NCI-H510A (cell line): ENCODE data around the gene BCAS3.

Experiments used
- DNase-seq: peaks from one replicate; lab custom pipeline; 2025; lab: John Stamatoyannopoulos, UW

The BCAS3 gene

DNA sequence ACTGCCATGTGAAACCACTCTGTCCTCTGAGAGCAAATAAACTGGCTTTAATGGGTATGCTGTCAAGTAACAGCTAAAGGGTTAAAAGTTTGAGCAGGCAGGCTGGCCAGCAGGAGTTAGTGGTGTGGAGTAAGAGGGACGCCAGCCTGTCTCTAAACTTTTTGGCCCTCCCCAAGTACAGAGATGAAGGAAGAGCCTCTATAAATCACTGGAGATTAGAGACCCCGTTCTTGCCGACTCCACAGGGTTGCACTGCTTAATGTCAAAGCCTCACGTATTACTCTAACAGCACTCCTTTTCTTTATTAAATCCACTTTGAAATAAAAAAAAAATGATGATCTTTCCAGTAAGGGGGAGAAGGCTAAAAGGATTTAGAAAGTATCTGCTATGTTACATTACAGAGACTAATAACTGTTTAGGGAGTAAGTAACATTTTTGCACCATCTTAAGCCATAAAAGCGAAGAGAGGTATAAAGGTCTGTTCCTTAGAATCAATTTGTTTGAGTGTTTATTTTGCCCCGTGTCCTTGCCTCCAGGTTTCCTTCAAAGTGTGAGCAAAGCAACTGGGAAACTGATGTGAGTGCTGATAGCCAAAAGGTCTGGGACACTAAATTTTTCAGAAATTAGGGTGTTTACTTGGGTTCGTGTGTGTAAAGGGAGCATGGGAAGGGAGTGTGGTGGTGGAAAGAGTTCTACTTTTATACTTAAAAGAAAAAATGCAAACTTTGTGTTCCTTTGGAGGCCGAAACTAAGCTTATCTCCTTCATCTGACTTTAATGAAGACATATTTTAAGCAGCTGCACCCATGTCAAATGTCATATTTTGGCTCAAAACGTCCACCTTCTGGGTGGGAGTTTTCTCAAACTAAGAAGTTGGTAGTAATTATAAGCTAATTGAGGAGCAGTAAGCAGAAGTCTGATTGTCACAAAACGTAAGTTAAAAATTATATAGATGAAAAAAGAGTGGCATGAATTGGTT lies 612.0 kb downstream of the BCAS3 start:
- no peak for DNase-seq

DNA sequence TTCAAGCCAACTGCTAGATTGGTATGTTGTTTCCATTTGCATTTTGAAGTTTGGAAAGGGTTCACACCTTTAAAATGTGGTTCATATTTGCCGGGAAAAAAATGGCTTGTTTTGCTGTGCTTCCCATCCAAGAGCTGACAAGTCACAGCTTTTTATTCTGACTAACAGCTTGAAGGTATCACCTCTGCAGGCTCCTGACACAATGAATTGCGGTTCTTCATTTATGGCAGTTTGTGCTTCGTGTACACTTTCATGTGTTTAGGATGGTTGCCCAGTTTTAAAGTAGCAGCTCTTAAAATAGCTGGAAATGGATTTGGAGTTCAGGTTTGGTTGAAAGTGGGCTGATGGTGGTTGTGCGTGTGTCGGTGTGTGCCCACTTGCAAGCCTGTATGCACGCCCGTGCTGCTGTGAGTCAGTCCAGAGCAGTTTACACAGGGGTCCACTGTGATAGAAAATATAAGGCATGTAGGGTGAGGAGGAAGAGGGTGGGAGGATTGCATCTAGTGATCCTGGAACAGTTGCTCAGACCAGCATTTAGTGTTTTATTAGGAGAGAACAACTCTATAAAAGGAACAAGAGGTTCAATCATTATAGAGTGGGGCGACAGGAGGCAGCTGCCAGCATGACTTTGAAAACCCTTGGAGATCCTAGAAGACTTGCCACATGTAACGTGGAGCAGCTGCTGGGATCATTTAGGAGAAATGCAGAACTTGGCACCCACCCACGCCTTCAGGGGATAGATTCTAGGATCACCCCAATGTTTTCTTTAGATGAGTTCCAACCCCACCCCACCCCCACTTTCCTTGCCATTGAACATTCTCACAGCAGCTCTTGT lies 614.0 kb downstream of the BCAS3 start:
- DNase-seq, result no peak

DNA sequence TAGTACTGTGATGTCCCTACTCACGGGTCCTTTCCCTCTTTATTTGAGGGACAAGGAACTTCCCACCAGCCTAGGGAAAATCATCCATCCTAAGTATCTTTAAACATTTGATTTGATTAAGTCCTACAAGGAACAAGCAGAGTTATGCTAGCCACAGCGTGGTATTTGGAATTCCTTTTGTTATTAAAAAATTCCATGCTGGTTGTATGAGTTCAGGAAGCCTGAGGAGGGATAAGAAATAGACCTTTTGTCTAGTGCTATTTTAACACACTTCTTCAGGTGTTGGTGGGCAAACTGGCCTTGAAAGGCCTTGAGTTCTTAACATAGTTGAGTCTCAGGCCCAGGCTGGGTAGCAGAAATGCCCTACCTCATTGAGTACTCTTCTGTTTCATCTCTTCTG lies 616.6 kb downstream of the BCAS3 start:
- no peak for DNase-seq

DNA sequence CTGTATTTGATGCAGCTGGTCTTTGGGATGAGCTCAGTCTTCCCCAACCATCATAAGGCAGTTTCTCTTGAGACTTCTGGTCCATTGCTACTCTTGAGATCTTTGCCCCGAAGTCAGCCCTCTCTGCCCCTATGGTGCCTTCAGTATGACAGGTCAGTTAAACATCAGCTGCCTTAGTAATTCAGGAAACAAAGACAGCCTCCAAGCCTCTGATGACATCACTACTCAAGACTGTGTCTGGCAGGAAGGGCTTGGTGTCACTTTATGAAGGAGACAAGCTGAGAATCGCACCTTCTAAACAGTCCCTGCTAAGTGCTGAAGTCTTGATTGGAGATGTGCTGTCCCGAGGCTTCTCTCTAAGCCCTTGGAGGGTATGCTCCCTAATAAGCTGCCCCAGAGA lies 617.1 kb downstream of the BCAS3 start:
- no peak for DNase-seq

DNA sequence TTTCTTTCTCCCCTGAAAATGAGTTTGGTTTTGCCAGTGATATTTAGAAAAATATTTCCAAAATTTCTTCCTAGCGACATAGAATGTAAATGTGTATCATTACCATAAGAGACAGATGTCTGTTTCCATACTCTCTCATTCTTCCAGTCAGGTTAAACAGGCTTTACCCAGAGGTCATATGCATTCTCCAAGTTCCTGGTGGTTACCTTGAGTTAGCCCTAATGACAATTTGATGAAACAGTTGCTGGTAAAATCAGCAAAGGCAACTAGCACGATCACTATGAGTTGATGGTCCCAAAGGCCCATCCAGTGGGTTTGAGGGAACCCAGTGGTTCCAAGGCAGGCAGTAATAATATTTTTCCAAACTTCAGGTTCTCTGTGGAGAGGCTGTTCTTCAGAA lies 618.4 kb downstream of the BCAS3 start:
- no peak for DNase-seq

GRCh38 chr17:61299517-61300513 lies 622.2 kb downstream of the BCAS3 start:
- no peak for DNase-seq

DNA sequence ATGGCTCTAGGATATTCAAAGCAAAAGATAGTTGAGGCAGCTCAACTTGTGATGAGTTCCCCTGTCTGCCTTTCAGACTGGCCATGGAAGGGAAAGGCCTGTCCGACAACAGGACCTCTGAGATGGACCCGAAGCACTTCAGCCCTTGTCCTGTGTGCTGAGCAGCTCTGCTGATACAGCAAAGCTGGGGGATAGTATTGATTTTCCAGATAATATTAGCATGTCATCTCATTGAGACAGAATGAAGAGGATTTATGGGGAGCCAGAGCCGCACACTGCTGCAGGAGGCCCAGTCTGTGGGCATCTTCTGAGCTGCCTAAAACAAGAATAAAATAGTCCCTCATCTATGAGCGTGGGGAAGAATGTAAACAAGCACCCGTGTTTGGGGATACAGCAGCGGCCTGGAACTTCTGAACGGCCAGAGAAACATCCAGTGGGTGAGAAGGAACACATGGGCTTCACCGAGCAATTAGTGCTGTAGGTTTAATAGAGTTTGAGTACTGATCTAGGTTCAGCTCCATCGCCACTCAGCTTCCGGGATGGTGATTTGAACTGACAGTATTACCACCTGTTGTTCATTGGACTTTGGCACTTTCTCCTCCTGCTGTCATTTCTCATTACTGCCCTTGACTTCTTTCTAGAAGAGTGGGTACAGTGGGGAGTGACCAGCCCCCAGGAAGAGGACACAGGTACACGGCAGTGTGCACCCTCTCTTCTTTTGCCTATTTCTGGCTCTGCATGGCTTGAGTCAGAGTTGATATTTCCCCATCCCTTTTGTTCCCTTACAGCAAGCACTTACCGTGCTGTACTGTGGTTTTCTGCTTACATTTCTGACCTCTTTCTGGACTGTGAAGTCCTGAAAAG lies 625.5 kb downstream of the BCAS3 start:
- DNase-seq, result no peak

DNA sequence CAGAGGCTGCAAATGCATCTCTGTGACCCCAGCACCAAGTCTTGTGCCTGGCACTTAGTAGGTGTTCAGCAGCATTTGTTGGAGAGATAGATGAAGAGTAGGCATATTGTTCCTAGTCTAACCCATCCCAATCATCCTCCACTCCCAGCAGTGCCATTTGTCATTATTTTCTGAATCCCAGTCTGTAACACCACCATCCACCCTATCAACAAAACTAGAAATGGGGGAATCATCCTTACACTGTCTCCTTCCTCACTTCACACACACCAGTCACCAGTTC lies 626.1 kb downstream of the BCAS3 start:
- DNase-seq, result no peak

DNA sequence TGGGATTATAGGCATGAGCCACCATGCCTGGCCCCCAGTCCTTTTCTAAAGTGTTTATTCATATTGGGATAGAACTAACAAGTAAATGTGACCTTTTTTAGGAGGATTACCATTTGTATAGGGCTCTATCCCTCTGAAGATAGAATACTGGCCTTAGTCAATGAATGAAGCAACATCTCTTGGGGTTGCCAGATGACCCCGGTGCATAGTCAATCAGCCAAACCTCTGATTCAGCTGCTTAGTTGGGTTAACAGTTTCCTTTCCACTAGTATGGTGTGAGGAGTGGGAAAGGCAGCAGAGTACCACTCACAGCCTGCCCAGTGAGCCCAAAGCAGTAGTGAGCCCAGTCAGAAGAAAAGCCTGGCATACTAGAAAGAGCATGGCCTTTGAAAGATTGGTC lies 627.4 kb downstream of the BCAS3 start:
- no peak for DNase-seq

DNA sequence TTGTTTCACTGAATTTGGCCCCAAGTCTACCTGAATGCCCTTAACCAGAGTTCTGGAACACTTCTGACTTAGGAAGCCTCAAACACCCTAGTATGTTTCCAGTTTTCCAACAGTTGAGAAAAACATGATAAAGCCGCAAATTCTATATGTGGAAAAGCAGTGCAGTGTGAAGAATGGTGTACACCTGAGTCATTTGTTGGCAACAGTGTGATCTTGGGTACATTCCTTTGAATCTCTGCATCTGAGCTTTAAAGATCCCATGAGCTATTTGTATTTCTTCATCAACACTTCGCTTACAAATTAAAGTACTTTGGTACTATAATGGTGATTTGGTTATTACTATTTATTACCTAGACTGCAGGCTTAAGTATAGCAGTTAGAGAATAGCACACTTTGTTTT lies 628.4 kb downstream of the BCAS3 start:
- DNase-seq, result no peak

GRCh38 chr17:61307905-61308886 lies 630.5 kb downstream of the BCAS3 start:
- DNase-seq, result no peak

- no peak for DNase-seq
Measured at GRCh38 chr17:61309362-61310256, 632.0 kb downstream of the BCAS3 start.

DNA sequence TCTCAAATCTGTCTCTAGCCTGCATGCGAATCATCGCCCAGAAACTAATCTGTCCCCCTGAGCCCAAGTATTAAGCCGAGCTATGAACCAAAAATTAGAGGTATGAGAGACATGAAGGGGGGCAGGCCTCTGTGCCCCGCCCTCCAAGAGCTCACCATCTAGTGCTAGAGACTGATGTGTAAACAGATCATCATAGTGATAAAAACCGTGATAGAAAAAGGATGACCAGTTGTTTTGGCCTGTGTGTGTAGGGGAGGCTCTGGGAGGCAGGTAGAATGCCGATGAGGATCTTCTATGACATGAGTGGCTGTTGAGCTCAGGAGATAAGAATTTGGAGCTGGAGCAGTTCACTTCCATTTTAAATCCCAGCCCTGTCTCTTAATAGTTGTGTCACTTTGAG lies 632.9 kb downstream of the BCAS3 start:
- DNase-seq, result no peak

DNA sequence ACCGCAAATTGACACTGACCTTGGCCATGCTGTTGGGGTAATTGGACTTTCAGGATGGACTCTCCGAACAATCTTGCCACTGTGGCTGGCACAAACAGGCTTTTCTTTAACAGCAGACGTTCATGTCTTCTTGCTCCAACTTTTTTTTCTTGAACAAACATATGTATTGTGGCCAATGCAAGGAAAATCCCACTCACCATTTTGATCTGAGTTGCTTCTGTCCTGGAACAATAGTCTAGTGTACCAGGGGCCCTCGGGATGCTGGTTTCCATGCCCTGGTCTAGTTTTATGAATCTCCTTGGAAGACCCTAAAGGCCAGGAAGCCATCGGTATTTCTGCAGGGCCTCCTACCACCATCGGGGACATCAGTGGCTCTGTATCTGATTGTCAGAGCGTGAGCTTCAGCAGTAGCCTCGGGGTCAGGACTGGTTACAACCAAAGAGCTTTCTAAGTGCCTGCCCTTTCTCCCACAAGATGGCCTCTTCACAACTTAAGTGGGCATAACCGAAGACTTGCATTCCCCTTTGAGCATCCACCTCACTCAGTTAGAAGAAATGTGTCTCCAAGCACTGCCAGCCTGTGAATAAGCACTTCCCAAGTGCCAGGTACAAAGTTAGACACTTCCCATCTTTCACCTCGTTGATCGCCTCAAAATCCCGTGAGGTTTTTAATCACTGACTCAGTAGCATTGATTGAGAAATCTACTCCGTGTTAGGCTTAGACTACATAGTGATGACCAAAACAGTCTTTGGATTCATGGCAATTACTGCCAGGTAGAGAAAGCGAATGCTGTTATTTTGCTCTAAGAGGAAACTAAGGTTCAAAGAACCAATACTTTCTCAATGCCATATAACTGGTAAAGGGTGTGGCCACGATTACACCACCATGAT lies 635.0 kb downstream of the BCAS3 start:
- no peak for DNase-seq

DNA sequence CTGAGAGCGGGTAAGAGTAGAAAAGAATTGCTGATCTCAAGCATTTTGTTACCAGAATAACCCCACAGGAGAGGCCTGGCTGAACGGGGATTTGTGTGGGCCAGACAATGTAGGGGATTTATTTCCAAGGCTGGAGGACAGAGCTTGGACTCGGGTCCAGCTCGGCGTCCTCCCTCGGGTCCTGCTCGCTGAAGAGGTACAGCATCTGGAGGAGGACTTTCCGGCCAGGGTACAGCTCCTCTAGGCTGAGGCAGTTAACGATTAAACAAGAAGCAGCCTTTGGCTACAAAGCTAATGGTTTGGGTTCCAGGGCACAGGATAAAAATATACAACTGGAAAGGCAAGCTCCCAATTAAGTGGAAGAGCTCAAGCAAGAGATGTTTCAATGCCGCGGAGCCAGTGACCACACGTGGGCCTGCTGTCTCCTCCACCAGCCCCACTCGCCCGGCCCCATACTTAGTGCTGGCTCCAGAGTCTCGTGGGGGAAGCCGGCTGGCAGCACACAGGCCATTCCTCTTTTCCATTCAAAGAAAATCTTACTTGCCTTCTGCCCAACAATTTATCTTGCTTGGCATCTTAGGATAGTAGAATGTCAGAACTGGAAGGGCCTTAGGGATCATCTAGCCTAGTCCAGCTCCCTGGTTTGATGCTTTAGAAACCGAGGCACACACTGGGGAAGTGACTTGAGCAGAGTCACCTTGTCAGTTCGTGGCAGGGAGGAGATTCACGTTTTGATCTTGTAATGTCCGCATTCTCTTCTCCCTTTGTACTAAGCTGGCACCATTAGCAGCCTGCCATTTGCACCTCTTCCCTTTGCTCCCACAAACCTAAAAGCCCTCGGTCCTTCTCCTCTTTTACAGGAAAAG lies 636.0 kb downstream of the BCAS3 start:
- no peak for DNase-seq

DNA sequence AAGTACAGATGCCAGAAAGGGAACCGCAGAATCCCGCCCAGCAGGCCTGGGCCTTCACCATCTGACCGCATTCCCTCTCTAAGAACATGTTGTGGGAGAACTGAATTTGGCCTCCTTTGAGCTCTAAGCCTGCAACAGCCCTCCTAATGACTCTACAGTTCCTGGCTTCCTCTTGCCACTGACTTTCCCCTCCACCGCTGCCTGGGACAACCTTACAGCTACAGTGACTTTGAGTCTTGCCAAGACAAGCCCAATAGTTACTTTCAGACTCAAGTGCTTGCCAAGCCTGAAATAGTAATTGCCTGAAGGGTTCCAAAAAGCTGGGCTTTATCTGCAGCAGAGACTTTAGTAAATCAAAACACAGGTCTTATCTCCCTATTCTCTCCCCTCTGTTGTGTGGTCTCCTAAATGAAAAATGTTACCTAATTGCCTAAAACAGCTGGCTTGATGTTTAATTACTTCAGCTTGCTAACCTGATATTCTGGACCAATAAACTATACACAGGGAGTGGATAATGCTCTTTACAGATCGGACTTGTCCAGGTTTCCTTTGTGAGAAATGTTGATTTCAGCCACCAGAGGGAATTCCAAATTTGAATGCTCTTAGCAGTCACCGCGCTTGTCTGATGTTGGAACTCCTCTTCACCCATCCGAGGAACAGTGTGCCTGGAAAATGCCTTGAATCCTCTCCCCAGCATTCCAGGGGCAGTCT lies 636.9 kb downstream of the BCAS3 start:
- DNase-seq, result no peak
